Stimulated activated CD4-positive, alpha-beta T cell treated with anti-CD3 and anti-CD28 coated beads, Interleukin-1b, Interleukin-23, amount 100 ng/mL, for 4 hours (primary cell): ENCODE results near the gene THSD4.
"Not testable (repeated sequence)": the region's sequence is repeated elsewhere in the genome, so short reads cannot be mapped to it uniquely, and the experiment has no call there.

Experiments
- DNase-seq, 2 donors: peaks; one replicate each; pipeline ENCODE4 v3.0.0-alpha.2; 2020; ENCODE audit warnings: low read depth in 2 of 2

The THSD4 gene

DNA sequence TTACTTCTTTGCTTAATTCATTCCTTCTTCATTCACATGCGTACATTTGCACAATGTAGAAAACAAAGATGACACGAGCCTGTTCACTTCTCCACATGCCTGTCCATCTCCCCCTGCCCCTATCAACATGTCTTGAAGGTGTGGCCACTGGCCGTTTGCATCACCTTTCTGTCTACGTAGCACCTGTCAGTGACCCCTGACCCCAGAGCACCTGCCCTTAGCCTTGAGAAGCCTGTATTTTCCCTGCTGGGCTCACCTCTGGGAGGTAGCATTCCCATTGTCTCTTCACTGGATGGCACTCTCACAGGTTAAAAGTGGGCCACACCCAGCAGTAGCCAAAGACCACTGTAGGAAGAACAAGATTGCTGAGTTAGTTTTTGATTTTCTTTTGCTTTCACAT lies 234.1 kb downstream of the THSD4 start:
- DNase-seq = no peak

DNA sequence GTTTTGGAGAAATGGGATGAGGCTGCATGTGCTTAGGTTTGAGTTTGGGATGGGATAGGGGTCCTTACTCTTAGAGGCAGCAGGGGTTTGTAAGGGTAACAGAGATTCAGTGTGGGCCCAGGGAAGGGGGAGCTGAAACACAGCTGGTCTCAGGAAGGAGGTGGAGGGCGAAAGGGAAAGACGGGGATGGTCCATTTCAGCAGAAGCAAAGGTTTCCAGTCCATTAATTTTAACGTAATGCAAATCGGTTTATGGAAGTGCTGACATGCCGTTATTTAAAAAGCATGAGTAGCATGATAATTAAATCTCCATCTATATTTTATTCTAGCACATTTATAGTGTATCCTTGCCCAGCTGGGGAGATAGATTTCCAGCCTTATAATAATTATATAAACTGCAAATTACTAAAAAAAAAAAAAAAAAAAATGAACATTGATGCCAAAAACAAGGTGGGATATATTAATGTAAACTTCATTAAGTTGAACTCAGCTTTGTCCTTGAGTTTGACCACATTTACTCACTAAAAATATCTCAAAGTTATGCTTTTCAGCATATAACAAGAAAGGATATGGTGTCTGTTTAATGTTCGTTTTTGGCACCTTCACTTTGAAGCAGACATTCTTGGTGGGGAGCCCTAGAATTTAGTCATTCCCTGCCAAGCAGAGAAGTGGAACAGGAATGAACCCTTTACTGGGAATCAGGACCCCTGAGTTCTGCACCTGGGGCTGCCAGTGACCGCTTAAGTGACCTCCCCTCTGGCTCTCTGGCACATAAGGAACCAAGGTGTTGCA lies 234.7 kb downstream of the THSD4 start:
- no peak for DNase-seq

DNA sequence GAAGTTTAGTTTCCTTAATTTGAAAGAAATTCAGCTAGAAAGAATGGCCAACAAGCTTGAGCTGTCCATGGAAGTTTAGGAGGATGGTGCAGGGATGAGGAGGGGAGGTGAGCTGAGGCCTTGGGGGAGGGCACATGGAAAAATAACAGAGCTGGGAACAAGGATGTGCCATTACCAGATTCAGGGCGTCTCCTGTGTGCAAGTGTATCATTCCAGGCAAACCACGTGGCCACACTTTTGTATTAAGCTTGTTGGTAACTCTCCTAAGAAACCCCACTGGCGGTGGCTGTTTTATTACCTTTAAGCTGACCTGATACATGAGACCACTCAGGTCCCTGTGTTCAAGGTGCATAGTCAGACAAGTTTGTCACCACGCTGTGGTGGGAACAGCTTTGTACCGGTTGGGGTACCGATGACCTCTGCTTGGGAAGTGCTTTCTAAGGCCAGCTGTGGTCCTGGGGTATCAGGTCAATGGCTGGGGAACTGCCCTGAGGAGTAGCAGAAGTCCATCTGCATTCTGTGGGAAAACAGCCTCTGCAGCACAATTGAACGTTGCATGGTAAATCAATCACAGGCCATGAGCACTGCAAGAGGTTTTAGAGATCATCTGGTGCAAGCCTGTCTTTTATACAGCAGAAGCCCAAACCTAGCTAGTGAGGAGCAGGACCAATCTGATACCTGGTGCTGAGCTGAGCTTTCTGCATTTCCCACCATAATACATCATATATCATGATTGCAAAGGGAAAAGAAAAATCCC lies 235.5 kb downstream of the THSD4 start:
- no peak for DNase-seq

DNA sequence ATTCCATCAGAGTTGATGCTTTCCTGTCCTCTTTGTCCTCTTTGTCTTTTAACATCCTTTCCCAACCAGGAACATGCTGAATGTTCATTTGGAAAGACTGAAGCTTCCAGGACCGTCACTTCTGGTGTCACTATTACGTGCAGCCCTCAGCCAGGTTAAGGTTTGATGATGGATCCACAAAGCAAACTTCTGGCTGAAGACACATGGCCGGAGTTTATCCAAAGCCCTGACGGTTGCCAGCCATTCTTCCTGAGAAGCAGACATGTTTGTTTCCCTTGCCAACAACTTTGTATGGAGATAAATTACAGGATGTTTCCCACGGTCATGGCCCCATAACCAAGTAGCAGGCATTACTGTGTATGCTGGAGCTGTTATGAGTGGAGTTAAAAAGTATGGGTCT lies 236.9 kb downstream of the THSD4 start:
- DNase-seq = no peak

DNA sequence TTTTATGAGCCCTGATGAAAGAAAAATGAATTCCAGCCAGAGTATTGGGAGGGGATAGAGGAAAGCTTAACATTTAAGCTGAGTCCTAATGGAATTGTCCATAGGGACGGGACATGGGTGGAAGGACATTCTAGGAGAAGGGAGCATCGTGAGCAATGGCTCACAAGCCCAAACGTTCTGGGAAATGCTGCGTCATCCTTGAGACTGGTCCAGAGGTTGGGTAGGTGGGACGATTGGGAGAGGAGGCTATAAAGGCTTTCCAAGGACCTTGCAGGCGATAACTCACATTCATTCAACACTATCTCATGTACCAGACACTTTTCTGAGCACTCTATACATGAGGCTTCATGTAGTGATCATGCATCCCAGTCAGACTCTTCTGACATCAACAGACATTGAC lies 237.5 kb downstream of the THSD4 start:
- DNase-seq = no peak

DNA sequence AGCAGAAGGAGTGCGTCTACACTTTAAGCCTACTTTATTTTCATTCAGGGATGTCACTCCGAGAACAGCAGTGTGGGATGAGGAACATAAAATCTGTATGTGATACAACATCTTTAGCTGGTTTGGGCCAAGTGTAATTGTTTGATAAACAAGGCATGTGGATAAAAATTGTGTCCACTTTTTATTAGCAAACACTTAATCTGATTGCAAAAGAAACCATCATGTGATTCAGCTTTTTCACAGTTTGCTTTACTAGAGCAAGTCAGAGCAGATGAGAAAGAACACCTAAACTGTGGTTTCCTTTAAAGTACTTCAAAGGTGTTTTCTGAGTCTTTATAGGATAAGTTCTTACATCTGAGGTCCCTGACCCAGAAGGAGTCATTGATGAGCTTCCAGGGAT lies 237.9 kb downstream of the THSD4 start:
- DNase-seq = no peak

DNA sequence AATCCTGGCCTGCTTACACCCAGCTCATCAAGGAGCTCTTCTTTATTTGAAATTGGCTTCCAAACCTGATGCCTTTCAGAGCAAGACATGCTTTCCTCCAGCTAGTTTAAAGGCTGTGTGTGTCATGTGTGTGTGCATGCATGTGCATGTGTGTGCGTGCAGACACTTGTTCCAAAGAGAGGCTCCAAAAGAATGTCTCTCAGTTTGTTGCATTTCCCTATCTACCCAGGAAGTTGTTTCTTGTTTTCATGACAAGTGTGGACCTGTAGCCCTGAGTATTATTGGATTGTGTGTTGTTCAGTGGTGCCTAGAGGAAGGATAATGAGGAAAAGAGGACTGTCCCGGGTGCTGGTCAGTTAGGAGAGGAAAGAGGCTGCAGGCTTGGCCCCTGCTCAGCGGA lies 240.0 kb downstream of the THSD4 start:
- no peak for DNase-seq

DNA sequence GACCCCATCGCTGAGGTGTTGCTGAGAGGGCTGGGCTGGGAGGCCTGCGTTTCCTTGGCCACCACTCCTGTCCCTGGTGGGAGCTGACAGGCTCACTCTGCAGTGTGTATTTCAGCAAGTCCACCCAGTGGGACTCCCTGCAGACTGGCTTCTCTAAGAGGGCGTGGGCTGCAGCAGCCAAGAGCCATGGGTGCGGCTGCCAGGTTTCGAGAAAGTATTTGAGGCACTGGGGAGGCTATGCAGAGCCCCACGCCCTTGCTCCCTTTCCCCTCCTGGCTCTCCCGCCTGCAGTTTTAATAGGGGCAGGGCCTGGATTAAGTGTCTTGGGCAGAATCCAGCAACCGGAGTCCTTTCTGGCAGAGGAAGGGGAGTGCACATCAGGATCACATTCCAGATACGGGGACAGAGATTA lies 242.1 kb downstream of the THSD4 start:
- DNase-seq = no peak

DNA sequence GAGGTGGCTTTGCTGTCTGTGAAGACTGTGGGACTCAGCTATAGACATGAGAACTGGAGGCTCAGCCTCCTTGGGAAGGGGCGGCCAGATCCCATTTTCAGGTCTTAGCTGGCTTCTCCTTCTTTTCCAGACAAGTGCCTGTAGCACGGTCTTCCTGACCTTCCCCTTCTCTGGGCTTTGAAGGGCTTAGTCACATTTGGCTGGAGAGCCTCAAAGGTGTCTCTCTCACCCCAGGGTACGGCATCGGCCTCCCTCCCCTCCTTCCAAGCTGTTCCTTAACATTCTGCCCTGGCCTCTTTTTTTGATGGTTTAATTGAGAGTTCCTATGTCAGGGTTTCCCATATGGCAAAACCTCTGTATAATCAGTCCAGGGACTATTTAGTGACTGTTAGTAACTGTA lies 242.7 kb downstream of the THSD4 start:
- DNase-seq = no peak

DNA sequence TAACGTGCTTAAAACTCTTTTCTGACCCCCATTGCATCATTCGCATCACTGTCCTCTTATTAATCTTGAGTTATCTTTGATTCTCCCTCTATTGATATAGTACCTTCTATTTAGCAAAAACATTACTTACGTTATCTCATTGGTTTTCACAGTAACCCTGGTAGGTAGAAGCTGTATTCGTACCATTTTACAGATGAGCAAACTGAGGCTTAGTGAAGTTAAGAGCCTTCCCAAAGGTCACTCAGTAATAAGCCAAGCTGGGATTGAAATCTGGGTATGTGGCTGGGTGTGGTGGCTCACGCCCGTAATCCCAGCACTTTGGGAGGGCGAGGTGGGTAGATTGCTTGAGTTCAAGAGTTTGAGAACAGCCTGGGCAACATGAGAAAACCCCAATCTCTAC lies 244.0 kb downstream of the THSD4 start:
- no peak for DNase-seq

DNA sequence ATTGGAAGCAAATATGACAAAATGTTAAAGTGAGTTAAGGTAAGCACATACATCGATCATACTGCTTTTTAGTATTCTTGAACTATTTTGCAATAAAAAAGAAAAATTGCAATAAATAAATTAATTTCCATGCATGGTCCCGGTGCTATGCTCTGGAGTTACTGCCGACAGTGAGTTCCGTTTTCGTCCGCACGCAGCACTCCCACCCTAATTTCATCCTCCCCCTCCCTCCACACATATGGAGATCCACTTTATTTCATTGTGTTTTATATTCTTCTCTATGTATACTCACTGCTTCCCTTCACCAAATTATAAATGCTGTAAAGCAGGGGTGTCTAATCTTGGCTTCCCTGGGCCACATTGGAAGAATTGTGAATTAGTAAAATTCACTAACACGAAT lies 247.3 kb downstream of the THSD4 start:
- no peak for DNase-seq

DNA sequence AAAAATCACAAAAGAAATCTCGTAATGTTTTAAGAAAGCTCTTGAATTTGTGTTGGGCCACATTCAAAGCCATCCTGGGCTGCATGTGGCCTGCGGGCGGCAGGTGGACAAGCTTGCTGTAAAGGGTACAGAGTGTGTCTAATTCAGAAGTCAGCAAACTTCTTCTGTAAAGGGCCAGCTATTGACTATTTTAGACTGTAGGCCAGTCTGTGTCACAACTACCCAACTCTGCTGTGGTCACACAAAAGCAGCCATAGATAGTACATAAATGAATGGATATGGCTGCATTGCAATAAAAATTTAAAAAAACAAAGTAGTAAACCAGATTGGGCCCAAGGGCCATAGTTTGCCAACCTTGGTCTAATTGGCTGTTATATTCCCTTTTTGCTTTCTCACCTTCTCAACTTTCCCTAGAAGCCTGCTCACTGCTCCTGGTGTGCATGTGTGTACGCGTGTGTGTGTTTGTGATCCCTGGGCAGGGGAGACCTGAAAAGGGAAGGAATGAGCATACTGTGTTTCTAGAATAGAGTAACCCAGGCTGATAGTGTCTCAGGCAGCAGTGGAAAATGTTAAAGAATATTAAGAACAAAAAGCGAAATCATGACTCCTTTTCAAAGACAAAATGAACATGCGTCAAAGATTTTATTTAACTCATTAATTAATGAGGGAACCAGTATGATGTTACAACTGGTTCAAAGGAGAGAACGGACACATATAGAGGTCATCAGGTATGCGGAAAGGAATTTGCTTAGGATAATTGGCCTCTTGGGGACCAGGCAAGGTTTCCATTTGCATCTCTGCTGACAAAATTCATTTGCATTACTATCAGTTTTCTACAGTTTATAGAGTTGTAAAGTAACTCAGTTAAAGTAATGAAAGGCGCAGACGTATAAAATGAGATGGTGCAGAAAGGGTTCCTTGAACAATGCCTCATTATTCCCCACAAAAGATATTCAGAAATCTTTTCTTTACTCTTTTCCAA lies 248.0 kb downstream of the THSD4 start:
- DNase-seq = no peak

DNA sequence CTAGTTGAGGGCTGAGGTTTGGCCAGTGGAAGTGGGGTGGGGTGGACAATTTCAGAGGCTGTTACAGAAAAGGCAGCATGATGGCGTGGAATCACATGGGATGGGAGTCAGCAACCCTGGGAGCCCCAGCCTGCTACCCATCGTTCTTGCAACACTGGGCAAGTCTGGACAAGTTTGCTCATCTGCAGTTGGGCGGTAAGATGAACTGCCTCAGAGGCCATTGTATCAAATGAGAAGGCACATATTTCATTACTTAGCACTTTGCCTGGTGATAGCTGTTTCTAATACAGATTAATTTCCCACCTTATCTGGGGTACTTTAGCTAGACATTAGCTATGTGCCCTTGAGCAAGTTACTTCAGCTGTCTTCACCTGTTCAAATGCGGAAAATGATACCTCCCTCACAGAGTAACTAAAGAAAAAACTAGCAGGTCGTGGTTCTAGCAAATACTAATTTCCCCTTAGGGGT lies 248.9 kb downstream of the THSD4 start:
- no peak for DNase-seq

DNA sequence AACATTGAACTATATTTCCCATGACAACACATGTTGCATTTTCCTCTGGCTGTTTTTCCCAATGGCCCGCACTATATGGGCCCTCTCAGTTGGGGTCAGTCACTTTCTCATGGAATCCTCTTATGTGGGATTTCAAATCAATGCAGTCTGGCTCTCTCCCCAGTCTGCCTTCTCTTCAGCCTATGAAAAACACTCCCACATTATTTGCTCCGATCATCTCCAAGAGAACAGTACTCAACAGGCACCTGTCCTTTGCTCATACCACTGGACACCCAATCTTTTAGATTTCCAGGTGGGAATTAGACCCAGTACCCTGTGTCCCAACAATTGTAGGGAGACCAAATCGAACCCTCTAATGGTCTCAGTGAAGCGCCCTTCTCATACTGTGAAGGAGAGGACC lies 251.3 kb downstream of the THSD4 start:
- no peak for DNase-seq

DNA sequence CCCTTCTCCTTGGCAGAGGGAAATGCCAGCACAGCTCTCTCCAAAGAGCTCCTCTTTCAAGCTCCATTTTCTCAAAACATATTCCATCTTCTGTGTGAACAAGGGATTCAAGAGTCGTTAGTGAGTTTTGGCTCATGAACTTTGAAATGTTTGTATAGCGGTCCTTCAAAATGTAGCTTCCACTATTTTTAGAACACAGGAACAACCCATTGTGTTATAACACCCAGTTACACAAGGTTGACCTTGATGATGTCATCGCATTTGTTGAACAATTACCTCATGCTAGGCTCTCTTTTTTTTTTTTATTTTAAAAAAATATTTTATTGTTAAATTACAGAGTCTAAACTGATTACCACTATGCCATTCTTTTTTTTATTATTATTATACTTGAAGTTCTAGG lies 251.7 kb downstream of the THSD4 start:
- DNase-seq = no peak

DNA sequence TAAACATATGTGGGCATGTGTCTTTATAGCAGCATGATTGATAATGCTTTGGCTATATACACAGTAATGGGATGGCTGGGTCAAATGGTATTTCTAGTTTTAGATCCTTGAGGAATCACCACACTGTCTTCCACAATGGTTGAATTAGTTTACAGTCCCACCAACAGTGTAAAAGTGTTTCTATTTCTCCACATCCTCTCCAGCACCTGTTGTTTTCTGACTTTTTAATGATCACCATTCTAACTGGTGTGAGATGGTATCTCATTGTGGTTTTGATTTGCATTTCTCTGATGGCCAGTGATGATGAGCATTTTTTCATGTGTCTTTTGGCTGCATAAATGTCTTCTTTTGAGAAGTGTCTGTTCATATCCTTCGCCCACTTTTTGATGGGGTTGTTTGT lies 252.5 kb downstream of the THSD4 start:
- DNase-seq = not testable (repeated sequence)

DNA sequence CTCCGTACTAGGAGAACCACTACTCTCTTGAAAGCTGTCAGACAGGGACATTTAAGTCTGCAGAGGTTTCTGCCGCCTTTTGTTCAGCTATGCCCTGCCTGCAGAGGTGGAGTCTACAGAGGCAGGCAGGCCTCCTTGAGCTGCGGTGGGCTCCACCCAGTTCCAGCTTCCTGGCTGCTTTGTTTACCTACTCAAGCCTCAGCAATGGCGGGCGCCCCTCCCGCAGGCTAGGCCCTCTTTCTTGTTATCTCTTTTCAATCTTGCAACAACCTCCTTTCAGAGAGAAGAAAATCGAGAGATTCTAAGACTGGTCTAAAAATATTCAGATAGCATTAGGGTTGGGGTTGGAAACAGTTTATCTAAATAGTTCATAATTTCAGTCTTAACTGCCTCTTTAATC lies 257.5 kb downstream of the THSD4 start:
- not testable (repeated sequence) for DNase-seq

DNA sequence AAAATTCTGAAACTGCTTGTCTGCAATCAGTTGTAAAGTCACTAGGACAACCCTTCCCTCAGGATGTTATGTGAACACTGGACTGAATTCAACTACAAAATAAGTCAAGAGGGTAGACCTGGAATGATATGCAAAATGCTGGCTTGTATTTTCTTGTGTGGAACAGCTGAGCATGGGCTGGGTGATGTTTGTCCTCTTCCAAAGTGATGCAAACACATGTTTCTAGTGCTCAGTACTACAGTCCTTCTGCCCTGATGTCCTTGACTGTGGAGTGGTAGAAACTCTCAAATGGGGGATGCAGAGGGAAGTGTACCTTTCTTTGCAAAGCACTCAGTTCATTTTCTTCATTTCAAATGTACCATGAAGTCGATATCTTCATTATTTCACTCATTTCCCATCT lies 258.6 kb downstream of the THSD4 start:
- DNase-seq = no peak

DNA sequence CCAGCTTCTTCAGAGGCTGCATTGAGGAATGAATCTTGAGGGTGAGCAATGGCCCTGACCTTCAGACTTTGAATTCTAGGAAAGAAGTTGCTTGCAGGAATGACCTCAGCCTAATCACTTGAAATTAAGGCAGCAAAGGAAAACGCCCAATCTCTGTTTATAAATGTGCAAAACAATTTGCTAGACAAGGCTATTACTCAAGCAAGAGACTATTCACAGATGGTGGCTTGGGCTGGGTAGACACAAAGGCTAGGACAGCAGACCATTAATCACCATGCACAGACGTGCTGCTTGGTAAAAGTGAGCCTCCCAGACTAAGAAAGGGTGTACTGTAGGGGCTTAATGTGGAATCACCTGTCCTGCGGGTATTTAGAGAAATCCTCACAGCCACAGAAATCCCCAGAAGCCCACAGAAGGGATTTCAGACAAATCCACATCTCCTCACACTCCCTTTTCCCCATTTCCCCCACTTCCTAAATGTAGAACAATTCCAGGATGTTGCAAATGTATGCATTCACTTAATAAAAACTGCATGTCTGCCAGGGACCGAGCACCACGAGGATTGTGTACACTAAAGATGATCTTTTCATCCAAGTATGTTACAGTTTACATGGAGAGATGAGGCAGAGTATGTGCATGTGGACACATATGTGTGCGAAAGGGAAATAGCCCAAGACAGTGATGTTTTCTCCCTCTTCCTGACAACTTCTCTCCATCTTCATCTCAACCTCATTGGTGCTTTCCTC lies 259.5 kb downstream of the THSD4 start:
- no peak for DNase-seq

DNA sequence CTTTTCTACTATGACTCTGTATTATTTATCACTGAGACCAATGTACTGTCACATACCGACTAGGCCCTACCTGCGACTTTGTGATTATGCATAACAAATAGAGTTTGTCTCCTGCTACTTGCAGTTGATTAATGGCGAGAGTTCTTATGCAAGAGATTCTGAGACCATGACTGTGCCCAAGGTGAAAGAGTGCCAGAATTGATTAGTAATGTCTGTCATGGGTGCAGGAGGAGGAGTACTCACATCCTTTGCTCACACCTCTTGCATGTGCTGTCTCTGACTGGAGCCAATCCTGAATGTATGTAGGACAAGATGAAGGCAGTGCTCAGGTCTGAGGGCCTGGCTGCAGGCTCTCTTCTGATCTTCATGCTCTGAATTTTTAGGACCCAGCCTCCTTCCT lies 260.7 kb downstream of the THSD4 start:
- no peak for DNase-seq

DNA sequence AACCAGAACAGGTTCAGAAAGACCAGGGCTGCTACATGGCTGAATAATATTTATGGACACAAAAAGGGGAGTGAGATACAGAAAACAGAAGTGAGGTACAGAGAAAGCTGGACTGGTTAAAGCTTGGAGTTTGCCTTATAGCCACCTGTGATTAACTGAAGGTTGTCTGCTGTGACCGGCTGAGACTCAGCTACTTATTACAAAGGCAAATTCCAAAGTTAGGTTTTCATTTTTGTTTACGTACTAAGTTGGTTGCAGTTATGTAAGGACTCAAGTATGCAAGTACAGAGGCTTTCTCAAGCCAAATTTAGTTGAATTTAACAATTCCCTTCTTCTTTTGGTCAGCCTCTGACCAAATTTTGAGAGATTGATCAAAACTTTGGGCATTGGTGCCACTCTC lies 264.6 kb downstream of the THSD4 start:
- no peak for DNase-seq
